NCI-H1930 (cell line): Measurements from ENCODE around the gene PTPRG.

Source experiments
- DNase-seq, 2 experiments: peaks; one replicate each; lab custom pipeline; 2025; lab: John Stamatoyannopoulos, UW

The PTPRG gene

DNA sequence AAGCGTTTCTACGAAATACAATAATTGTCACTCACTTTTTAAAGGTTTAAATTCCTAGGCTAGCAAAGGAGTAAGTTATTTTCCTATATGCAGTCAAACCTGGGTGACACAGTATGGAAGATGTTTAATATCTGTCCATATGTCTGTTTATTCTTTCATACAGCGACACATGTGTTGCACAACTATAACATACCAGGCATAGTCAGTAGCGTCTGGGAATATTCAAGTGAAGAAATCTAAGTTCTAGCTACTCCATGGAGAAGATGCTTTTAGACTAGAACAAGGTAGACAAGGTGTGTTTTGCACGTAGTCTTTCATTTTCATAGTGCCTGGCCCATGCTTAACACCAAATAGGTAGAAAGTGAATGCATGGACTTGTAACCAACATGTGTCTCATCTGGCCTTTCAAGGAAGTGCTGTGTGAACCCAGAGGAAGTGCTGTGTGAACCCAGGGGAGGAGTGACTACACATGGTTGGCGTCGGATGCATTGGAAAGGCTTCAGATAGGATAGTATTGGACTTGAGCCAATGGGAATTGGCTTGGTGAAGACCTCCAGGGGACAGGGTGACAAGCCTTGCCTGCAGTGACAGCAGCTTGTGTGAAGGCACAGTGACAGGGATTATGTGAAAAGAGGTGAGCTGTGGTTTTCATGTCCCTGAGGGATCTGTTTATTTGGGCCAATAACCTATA lies 267.0 kb downstream of the PTPRG start:
- no peak for DNase-seq

DNA sequence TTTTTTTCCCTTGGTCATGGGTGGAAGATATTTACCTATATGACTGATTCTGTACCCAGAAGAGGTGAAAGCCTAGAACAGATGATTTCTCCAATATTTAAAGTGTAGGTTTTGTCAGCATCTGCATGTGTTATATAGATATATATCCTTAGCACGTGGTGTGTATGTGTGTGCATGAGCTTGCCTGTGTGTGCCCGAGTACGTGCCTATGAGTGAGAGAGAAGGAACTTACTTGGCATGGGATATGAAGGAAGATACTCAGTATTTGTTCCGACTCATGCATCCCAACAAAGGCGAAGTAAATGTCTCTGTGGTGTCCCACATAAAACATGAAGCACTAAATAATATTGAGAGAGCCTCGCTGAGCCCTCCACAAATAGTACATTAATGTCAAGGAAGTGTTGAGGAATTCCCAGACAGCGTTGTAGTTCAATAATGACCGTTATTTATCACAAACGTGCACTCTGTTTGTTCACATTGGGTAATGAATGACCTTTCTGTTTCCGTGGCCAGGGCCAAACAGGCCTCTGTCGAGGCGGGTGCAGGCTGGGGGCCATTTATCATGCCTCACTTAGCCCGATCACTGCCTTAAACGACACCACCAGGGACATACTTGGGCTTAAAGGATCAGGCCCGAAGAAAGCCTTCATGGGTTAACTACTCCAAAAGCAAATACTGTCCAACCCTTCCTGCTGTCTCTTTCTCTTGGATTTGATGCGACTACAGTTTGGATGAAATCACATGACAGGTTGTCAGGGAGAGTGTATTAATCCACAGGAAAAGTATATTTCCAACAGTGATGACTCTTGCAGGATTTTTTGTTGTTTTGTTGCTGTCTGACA lies 267.7 kb downstream of the PTPRG start:
- DNase-seq = no peak

DNA sequence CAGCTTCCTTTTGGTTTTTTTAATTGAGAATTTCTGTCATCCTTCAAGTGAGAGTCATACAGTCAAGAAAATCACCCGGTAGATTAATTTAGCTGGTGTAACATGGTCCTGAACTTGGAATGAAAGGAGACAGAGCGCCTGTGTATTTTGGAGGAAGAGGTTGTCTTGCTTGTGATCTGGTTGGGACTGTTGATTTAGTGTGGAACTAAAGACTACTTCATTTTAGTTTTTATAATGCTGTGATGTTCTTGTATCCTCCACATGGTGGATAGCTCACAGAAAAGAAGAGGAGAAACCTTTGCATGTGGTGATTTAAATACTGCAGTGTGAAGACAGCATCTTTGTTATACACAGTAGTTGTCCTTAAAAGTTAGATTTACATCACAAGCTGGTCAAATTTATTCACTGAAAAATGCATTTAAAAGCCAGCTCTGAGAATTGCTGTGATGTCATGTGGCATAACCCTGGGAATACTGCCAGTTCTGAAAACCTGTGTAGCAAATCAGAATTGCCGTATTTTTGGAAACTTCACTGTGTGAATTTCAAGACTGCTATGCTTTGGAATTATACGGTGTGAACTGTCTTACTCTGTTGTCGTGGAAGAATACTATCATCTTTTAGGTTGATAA lies 268.5 kb downstream of the PTPRG start:
- DNase-seq = no peak

DNA sequence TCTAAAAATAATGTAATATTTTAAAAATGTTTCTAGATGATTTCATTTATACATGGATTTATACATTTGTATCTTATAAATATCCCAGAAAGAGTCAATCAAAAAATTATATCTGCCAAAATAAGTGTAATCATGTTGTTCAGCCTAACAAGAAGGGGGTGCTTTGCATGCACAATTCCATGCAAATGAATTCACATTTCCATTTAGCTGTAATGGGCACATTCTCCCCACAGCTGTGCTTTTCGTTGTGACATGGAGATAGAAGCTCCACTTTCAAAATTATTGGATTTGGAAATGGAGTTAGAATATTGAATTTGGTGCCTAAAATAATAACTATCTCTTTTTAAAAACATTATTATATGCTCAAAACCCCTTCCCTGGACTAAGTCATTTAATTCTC lies 270.6 kb downstream of the PTPRG start:
- DNase-seq = no peak

DNA sequence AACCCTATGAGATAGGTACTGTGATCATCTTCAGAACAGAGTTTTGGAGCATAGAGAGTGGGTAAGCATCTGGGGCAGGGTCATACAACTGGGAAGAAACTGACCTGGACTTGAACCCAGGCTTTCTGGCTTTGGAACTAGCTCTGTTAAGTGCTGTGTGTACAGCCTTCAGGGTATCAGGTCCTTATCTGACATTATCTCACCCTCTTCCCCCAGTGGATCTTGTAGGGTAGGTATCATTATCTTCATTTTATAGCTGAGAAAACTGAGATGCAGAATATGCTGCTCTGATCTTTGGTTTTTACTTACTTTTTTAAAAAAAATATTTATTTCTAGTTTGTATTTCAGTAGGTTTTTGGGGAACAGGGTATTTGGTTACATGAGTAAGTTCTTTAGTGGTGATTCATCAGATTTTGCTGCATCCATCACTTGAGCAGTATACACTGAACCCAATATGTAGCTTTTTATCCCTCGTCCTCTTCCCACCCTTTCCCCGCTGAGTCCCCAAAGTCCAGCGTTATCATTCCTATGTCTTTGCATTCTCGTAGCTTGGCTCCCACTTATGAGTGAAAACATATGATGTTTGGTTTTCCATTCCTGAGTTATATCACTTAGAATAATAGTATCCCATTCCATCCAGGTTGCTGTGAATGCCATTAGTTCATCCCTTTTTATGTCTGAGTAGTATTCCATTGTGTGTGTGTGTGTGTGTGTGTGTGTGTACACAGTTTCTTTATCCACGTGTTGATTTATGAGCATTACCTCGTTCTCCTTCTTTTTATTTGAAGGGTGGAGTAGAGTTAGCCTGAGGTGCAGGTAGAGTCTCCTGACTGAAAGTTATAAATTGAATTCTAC lies 271.2 kb downstream of the PTPRG start:
- DNase-seq = no peak

DNA sequence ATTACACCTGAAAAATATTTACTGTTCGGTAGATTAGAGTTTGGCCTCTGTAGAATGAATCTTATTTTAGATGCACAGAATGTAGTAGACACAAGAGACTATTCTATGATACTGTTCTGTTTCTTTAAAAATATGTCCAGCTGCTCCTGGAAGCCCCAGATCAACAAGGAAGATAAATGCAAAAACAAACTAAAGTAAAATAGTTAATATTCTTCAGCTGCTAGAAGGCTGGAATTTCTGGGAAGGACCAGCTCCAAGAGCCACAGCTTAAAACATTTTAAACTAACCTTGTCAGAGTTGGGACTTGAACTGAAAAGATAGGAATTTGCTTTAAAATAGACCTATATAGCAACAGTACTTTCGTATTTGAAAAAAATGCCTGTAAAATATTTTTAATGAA lies 277.9 kb downstream of the PTPRG start:
- DNase-seq = no peak

DNA sequence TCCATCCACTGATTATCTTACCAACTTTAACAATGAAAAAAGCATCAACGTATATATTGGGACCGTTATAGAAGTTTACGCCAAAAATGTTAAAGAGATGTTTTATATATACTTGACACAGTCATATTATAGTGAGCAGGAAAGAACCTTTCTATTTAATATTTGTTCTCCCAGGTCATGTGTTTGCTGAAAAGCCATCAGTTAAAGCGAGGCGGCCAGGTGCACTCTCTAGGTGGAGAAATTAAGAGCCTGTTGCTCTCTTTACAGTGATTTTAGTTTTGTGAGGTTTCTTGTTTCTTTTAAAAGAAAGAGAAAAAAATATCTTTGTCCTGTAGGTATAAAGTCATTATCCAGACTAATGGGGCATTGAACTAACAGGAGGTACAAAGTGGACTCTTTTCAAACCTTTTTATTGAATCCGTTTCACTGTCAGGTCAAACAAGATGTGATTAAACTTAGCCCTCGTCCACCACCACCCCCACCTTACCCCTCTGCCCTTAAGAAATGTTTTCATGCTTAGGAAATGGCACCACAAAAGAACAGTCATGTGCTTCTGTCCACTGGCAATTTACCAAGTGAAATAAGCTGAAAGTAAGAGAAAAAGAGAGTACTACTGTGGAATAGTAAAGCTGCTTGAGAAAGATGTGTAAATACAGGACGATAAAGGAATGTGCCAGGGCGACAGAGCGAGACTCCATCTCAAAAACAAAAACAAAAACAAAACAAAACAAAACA lies 279.9 kb downstream of the PTPRG start:
- DNase-seq = peak in 1 of 2 experiments; percentile 43

DNA sequence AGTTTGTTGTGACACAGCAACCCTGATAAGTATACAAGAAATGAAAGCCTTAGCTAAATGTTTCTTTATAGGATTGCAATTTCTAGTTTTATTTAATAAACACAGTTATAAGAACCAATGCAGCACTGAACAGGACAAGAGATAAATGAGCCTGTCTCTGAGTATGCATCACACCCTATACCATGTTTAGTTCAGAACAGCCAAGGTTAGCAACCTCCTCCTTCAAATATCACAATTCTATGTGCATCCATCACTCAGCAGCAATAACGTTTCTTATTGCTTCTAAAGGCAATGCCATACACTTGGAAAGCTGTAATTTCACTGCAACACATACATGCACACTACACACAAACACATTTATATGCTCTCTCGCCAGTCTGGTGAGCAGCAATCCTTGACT lies 280.6 kb downstream of the PTPRG start:
- DNase-seq = no peak

DNA sequence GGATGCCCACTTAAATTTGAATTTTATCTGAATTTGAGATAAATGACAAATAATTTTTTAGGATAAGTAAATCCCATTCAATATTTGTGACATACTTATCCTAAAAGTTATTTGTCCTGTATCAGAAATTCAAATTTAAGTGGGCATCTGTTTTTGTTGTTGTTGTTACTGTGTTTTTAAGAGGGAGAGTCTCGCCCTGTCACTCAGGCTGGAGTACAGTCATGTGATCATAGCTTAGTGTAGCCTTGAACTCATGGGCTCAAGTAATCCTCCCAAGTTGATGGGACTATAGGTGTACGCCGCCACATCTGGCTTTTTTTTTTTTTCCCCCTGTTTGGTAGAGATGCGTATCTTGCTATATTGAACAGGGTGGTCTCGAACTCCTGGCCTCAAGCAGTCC lies 283.0 kb downstream of the PTPRG start:
- no peak for DNase-seq

DNA sequence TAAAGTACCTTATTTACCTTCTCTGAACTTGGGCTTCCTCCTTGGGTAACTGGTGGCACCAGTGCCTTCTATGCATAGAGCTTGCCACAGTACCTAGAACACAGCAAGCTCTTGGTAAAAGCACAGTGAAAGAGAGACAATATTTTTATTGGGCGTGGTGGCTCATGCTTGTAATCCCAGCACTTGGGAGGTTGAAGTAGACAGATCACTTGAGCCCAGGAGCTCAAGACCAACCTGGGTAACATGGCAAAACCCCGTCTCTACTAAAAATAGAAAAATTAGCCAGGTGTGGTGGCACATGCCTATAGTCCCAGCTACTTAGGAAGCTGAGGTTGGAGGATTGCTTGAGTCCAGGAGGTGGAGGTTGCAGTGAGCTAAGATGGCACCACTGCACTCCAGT lies 285.1 kb downstream of the PTPRG start:
- no peak for DNase-seq

DNA sequence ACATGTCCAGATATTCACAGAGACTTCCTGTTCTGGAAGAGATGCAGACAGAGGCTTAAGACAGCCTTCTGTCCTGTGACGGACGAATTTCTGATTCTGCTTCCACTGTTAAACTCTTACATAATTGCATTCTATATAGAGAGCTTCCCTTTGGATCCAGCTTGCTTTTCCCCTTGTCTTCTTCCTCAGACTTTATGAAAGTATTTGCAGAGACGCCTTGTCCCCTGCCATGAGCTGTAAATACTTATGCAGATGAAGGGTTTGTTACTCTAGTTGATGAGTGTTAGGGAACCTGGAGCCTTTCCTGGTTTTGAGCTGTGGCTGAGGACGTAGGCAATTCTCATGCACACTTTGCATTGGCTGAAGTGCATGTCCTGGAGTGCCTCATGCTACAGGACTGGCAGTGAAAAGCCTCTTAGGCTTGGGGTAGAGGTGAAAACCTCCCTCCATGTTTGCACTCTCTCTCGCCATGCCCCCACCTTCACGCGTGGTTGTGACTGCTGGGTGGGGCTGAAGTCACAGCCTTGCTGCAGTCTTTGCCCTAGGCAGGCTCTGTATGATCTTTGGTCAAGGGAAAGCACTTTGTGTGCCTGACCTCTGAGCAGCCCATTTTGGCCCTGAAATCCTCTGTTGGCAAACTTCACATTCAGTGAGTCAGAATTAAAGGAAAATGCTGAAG lies 286.6 kb downstream of the PTPRG start:
- no peak for DNase-seq

DNA sequence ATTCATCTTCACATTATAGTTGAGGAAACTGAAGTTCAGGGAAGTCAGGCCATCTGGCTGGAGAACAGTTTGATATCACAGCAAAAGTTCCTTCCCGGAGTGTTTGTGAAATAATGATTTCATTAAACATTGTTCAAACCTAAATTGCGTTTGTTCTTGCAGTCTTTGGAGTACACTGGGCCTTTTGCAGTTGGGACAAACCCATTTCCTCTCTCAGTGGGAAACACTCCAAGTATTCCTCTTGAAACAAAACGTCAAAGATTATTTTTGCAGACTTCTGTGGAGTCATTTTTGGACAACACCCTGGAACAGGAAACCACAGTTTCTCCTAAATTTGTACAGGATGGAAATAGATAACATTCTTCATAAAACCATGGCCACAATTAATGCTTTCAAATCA lies 287.5 kb downstream of the PTPRG start:
- DNase-seq = no peak

DNA sequence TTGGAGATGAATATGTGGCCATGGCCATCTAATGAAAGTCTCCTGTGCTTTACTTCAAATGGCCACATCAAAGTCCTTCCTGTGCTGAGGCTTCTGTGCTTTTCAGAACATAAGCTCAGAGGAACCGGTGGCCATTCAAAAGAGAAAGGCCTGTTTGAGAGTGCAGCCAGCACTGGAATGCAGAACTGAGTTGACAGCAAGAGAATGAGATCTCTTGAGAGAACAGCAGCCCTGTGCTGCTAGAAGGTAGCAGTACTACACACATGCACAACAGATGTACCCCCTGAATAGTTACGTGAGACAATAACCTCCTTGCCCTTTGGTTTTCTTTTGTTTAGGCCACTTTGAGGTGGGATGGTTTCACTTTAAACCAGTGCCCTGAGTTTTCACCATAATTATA lies 292.5 kb downstream of the PTPRG start:
- DNase-seq = no peak

DNA sequence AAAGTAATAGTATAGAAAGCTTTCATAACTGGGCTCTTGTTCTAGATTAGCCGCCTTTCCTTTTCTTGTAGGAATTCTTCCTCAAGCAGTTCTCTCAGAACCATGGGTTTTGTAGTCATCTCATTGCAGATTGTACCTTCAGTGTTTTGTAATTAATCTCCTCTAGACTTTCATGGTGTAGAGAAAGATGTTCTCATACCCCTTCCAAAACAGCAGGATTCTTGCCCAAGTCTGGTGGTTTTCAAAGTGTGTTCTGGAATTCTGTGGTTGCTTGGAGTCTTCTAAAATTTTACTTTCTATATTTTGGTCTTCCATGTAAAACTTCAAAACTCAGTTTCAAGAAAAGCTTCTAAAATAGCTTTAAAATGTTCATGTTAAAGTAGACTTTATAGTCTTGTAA lies 293.8 kb downstream of the PTPRG start:
- DNase-seq = no peak

DNA sequence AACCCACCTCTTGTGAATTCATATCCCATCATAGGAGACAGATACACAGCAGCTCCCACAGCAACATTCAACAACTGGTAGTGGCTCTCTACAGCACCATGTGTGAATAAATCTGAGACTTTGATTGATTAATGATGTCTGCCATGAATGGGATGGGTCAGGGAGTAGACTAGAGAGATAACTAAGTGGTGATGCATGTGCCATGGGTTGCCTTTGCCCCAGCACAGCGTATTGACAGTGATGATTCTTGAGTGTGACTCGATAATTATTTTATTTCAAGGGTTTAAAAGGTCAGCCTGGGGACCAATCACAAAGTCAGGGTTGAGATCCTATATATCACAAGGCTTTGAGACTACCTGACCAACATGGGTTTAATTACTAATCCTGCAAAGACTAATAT lies 295.9 kb downstream of the PTPRG start:
- DNase-seq = no peak

DNA sequence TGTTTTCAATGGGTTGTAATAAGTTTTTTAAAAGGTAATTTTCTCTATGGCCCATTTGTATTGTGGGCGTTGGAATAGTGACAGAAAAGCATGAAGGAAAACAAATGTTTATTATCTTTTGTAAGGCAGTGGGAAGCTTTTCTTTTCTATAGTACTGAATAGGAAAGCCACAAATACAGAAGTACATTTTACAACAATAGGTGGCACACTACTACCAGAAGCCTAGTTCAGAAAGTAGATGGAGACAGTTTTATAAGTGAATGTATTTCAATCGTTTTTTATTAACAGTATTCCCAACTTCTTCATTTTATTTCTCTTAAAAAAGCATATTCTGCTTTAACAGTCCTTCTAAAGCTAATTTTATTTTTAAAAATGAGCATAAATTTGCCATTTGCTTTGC lies 296.7 kb downstream of the PTPRG start:
- DNase-seq = no peak

DNA sequence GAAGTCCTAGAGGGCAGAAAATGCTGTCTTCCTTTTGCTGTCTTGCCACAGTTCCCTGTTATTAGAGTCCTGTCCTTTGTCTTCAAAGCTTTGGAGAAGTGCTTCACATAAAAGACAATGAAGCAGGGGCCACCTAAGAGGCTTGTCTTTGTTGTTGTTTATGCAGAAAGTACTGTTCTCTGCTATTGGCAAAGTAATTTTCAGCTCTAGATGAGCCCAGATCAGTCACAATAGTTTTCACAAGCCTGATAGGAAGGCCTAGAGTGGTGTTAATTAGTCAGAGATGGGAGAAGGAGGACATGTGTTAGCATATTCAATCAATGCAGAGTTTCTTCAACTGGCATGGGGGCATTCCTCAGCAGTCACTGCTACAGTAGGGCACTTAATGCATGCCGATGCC lies 300.0 kb downstream of the PTPRG start:
- no peak for DNase-seq

DNA sequence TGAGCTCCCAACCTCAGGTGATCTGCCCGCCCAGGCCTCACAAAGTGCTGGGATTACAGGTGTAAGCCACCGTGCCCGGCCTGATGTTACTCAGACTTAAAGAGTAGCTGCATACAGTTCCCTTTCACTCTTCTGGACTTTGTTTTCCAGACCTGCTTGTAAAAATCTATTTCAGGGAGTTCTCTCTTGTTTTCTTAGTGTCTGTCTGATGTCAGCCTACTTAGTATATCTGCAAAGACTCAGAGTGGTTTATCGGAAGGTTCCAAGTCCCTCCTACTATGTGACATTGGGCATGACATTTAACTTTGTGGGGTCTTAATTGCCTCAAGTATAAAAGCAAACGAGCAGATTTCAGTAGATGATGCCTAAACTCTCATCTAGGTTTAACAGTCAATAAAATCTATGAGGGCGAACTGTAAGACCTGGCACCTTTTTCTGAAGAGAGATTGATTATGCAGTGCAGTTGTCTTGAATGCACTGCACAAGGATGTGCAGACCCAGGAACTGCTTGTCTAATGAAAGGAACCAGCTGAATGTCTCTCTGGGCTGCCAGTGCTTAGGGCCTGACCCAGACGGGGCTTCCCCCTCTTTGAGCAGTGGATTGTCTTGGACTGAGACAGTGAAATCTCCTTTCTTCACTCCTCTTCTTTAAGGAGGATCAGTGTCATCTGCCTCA lies 301.4 kb downstream of the PTPRG start:
- DNase-seq = no peak

DNA sequence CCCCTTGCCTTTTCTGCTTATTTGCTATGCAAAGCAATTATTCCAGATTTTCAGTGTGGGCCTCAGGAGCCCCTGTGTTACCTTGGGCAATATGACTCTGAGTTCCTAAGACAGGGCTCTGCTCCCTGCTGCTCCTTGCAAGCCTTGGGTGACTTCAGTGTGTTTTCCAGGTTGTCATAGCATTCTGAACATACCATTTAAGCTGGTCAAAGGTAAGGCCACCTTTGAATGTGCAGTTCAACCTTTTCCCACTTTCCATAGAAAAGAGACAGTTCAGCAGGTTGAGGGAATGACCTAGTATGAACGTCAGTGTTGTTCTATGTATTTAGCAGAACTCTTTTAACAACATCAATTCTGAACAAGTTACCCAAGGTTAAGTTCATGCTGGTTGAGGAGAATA lies 302.2 kb downstream of the PTPRG start:
- DNase-seq = no peak

DNA sequence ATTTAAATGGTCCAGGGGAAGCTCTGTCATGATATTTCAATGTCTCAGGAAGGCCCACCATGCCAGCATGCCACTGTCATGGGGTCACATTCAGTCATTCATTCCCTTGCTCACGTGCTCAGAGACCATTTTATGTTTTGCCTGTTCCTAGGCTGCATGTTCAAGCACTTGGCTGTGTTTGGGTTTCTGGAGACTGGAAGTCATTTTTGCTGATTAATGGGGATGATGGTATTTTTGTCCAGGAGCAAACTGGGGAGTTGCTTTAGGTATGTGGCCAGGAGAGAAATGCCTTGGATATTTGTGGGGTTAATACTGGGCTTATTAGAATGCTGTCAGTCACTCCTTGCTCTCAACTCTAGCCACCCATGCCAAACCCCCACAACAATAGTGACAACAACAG lies 303.5 kb downstream of the PTPRG start:
- no peak for DNase-seq
